ENCODE measurements around the gene N4BP3. TPM values are rescaled to one million over a fixed set of nuclear protein-coding genes. Genes with fewer than 3 reads are reported as not detected.

Gene N4BP3
- total and polyA plus RNA-seq, 4 donors: 6.1 to 11.4 (median 8.6) TPM

DNA sequence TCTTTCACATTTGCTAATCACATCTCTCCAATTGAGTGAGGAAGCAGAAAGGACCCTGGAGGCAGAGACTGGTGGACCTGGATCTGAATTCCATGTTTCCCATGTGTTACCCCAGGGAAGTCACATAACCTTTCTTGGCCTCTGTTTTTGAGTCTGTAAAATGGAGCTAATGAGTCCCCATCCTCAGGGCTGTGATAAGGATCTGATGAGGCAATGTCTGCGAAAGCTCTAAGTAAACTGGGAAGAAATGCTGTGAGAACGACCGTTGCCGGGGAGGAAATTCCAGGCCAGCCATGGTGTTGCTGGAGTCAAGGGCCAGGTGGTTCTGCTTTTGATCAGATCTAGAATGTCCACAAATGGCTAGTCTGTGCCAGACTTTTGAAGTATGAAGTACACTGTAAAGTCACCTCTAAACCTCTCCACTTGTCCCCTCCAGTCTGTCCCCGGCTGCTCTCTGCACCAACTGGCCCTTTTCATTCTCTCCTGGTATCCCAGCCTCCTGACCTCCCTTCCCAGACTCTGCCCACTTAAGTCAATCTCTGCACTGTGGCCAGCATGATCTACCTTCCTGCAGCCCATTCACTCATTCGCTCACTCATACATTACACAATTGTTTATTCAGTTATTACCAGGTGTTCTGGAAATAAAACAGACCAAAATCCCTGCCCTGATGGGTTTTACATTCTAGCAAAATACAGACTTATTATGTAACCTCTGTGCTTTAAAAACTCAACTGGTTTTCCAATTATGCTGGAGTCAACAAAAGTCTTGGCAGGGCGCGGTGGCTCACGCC, 32.5 kb upstream of the N4BP3 start:
- Histone ChIP-seq H3K36me3 (ENCODE audit: control insufficient read depth in 4 of 4, insufficient read depth in 4 of 4, low read length in 4 of 4) (no peaks in the 10 kb centered on the region), H3K4me1 (ENCODE audit: control insufficient read depth in 5 of 5, insufficient read depth in 5 of 5, low read length in 5 of 5) (no peaks in the 10 kb centered on the region), H3K9me3 (ENCODE audit: control insufficient read depth in 4 of 4, insufficient read depth in 3 of 4, low read length in 3 of 4) (no peaks in the 10 kb centered on the region), H3K27me3 (ENCODE audit: control insufficient read depth in 3 of 3, insufficient read depth in 3 of 3, low read length in 2 of 3) (peaks cover 3 to 5% (median 3%) of the 10 kb centered on the region in 3 donors), H3K4me3 (no peak overlapping the region), H3K27ac (ENCODE audit: low read depth in 1 of 2, low read length in 1 of 2) (no peak overlapping the region), H3K9ac (ENCODE audit: insufficient read depth in 1 of 2, low read length in 2 of 2) (no peak overlapping the region)
- 72 to 76% methylated on average over 9 of the region's 9 CpGs for WGBS, 2 donors
- DNase-seq (no peak), ATAC-seq (ENCODE audit: insufficient read depth, low FRiP score) (no peak)
- TF ChIP-seq CTCF (IDR thresholded peaks at IDR 0.05; ENCODE audit: control extremely low read depth, extremely low read depth): no peak

DNA sequence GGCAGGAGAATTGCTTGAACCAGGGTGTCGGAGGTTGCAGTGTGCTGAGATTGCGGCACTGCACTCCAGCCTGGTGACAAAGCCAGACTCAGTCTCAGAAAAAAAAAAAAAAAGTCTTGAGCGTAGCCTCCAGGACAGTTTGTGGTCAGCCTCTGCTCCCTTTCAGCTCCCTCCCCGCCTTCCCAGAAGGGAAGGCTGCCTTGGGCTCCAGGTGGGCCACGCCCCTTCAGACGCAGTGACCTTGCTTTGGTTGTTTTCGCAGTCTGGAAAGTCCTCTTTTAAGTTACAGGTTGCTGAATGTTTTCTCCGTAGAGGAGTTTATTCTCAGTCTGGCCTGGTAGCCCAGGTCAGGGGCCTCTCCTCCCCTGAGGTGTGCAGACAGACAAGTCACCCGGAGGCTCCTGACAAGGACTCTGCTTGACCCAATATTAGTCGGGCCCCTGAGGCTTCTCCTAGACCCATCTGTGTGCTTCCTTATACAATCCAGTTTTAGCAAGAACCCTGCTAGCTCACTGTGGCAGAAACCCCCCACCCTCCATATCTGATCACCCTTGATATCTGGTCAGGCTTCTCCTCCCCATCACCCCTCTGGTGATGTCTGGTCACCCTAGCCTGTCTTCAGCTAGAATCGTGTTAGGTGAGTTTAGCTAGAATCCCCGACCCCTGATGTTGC, 31.6 kb upstream of the N4BP3 start:
- H3K27ac ChIP-seq (ENCODE audit: low read depth in 1 of 2, low read length in 1 of 2): no peak overlapping the region
- no peaks in the 10 kb centered on the region for H3K4me1 ChIP-seq (ENCODE audit: control insufficient read depth in 5 of 5, insufficient read depth in 5 of 5, low read length in 5 of 5)
- no peak for TF ChIP-seq CTCF (IDR thresholded peaks at IDR 0.05; ENCODE audit: control extremely low read depth, extremely low read depth)
- H3K9me3 ChIP-seq (ENCODE audit: control insufficient read depth in 4 of 4, insufficient read depth in 3 of 4, low read length in 3 of 4): no peaks in the 10 kb centered on the region
- H3K4me3 ChIP-seq: no peak overlapping the region
- DNase-seq (no peak), ATAC-seq (ENCODE audit: insufficient read depth, low FRiP score) (no peak)
- H3K36me3 ChIP-seq (ENCODE audit: control insufficient read depth in 4 of 4, insufficient read depth in 4 of 4, low read length in 4 of 4): no peaks in the 10 kb centered on the region
- 82% methylated on average over 12 of the region's 12 CpGs for WGBS, 2 donors
- peaks cover 0 to 9% (median 3%) of the 10 kb centered on the region in 3 donors for H3K27me3 ChIP-seq (ENCODE audit: control insufficient read depth in 3 of 3, insufficient read depth in 3 of 3, low read length in 2 of 3)
- H3K9ac ChIP-seq (ENCODE audit: insufficient read depth in 1 of 2, low read length in 2 of 2): no peak overlapping the region

GRCh38 chr5:178083922-178084321, 29.4 kb upstream of the N4BP3 start:
- WGBS, 2 donors: 83 to 87% methylated on average over 6 of the region's 6 CpGs
- no peaks in the 10 kb centered on the region for H3K4me1 ChIP-seq (ENCODE audit: control insufficient read depth in 5 of 5, insufficient read depth in 5 of 5, low read length in 5 of 5)
- H3K36me3 ChIP-seq (ENCODE audit: control insufficient read depth in 4 of 4, insufficient read depth in 4 of 4, low read length in 4 of 4): no peaks in the 10 kb centered on the region
- H3K9me3 ChIP-seq (ENCODE audit: control insufficient read depth in 4 of 4, insufficient read depth in 3 of 4, low read length in 3 of 4): no peaks in the 10 kb centered on the region
- ATAC-seq (ENCODE audit: insufficient read depth, low FRiP score) (no peak), DNase-seq (no peak)
- TF ChIP-seq CTCF (IDR thresholded peaks at IDR 0.05; ENCODE audit: control extremely low read depth, extremely low read depth): no peak
- H3K27ac ChIP-seq (ENCODE audit: low read depth in 1 of 2, low read length in 1 of 2): no peak overlapping the region
- no peak overlapping the region for H3K4me3 ChIP-seq
- no peak overlapping the region for H3K9ac ChIP-seq (ENCODE audit: insufficient read depth in 1 of 2, low read length in 2 of 2)
- peaks cover 0 to 9% (median 3%) of the 10 kb centered on the region in 3 donors for H3K27me3 ChIP-seq (ENCODE audit: control insufficient read depth in 3 of 3, insufficient read depth in 3 of 3, low read length in 2 of 3)
